ENCODE measurements around the gene PRICKLE1. TPM values are rescaled to one million over a fixed set of nuclear protein-coding genes. Genes with fewer than 3 reads are reported as not detected.

PRICKLE1 gene
- under 1 TPM in 2 of 3 donors, not detected in 1; 0.15 to 0.34 TPM for total RNA-seq
- total RNA-seq (2013) = 4.3 TPM

- Mint-ChIP-seq H3K36me3 (no peaks in the 10 kb centered on the region), H3K9me3 (no peaks in the 10 kb centered on the region), H3K4me1 (peaks cover 6 to 10% of the 10 kb centered on the region in 2 donors), H3K27ac (no peak within 1 kb of the TSS), H3K27me3 (ENCODE audit: low read depth in 2 of 2) (peaks cover 27 to 45% of the 10 kb centered on the region in 2 donors), H3K4me3 (peak within 1 kb of the TSS; percentile 72)
- Histone ChIP-seq H3K4me1 (ENCODE audit: control insufficient read depth, insufficient read depth, low read length) (peaks cover 13% of the 10 kb centered on the region), H3K9me3 (ENCODE audit: control insufficient read depth, insufficient read depth, low read length) (no peaks in the 10 kb centered on the region), H3K27ac (ENCODE audit: low read length) (no peak within 1 kb of the TSS), H3K4me3 (ENCODE audit: low read length) (peak within 1 kb of the TSS; percentile 26), H3K36me3 (ENCODE audit: control insufficient read depth, insufficient read depth, low read length) (no peaks in the 10 kb centered on the region), H3K27me3 (ENCODE audit: control insufficient read depth, insufficient read depth, low read length) (peaks cover 14% of the 10 kb centered on the region)
- intact Hi-C loops (cut with micrococcal nuclease) = no loop called here
- WGBS (ENCODE audit: insufficient coverage) = under 1% methylated on average over 99 of the region's 107 CpGs
- DNase-seq (peak in 1 of 2 donors; percentile 11), ATAC-seq (peak in 2 of 3 donors; percentile 31 to 61)
- TF ChIP-seq CTCF (IDR thresholded peaks at IDR 0.05) = no peak
Observed at GRCh38 chr12:42589465-42590329, at the start of gene PRICKLE1. PRICKLE1 (minus strand) TSS chr12:42589746; CDS start chr12:42472516, 117,230 bp downstream.

GRCh38 chr12:42638697-42639096, 49.2 kb upstream of the PRICKLE1 start:
- intact Hi-C loops (cut with micrococcal nuclease) = no loop called here
- H3K27ac Mint-ChIP-seq = no peak overlapping the region
- H3K4me3 ChIP-seq (ENCODE audit: low read length) = no peak overlapping the region
- no peaks in the 10 kb centered on the region for H3K4me1 ChIP-seq (ENCODE audit: control insufficient read depth, insufficient read depth, low read length)
- no peak for TF ChIP-seq CTCF (IDR thresholded peaks at IDR 0.05)
- H3K9me3 ChIP-seq (ENCODE audit: control insufficient read depth, insufficient read depth, low read length) = no peaks in the 10 kb centered on the region
- H3K27me3 ChIP-seq (ENCODE audit: control insufficient read depth, insufficient read depth, low read length) = no peaks in the 10 kb centered on the region
- peaks cover 3% of the 10 kb centered on the region in 2 donors for H3K9me3 Mint-ChIP-seq
- no peak overlapping the region for H3K27ac ChIP-seq (ENCODE audit: low read length)
- no peak overlapping the region for H3K4me3 Mint-ChIP-seq
- H3K27me3 Mint-ChIP-seq (ENCODE audit: low read depth in 2 of 2) = no peaks in the 10 kb centered on the region
- H3K36me3 Mint-ChIP-seq = no peaks in the 10 kb centered on the region
- ATAC-seq (no peak), DNase-seq (no peak)
- no peaks in the 10 kb centered on the region for H3K36me3 ChIP-seq (ENCODE audit: control insufficient read depth, insufficient read depth, low read length)
- WGBS (ENCODE audit: insufficient coverage) = 79% methylated on average over 3 of the region's 4 CpGs
- H3K4me1 Mint-ChIP-seq = no peaks in the 10 kb centered on the region

- no peaks in the 10 kb centered on the region for H3K27me3 Mint-ChIP-seq (ENCODE audit: low read depth in 2 of 2)
Observed at GRCh38 chr12:42638011-42638410, 48.5 kb upstream of the PRICKLE1 start.

More at GRCh38 chr12:42638011-42638410, 48.5 kb upstream of the PRICKLE1 start:
- no peaks in the 10 kb centered on the region for H3K9me3 ChIP-seq (ENCODE audit: control insufficient read depth, insufficient read depth, low read length)
- intact Hi-C loops (cut with micrococcal nuclease) = no loop called here
- no peaks in the 10 kb centered on the region for H3K36me3 ChIP-seq (ENCODE audit: control insufficient read depth, insufficient read depth, low read length)
- no peaks in the 10 kb centered on the region for H3K4me1 ChIP-seq (ENCODE audit: control insufficient read depth, insufficient read depth, low read length)
- Mint-ChIP-seq H3K27ac (no peak overlapping the region), H3K36me3 (no peaks in the 10 kb centered on the region), H3K4me1 (no peaks in the 10 kb centered on the region), H3K4me3 (no peak overlapping the region), H3K9me3 (peaks cover 3% of the 10 kb centered on the region in 2 donors)
- DNase-seq = no peak
- no peaks in the 10 kb centered on the region for H3K27me3 ChIP-seq (ENCODE audit: control insufficient read depth, insufficient read depth, low read length)
- H3K4me3 ChIP-seq (ENCODE audit: low read length) = no peak overlapping the region
- ATAC-seq = no peak
- no peak for TF ChIP-seq CTCF (IDR thresholded peaks at IDR 0.05)
- H3K27ac ChIP-seq (ENCODE audit: low read length) = no peak overlapping the region

Data from natural killer cell (primary cell).